SIG-M5 (cell line): ENCODE measurements around the gene N4BP2.
"Not testable (repeated sequence)": the region's sequence is repeated elsewhere in the genome, so short reads cannot be mapped to it uniquely, and the experiment has no call there.

Experiments used
- DNase-seq: peaks from one replicate; lab custom pipeline; 2025; lab: John Stamatoyannopoulos, UW

N4BP2 gene

DNA sequence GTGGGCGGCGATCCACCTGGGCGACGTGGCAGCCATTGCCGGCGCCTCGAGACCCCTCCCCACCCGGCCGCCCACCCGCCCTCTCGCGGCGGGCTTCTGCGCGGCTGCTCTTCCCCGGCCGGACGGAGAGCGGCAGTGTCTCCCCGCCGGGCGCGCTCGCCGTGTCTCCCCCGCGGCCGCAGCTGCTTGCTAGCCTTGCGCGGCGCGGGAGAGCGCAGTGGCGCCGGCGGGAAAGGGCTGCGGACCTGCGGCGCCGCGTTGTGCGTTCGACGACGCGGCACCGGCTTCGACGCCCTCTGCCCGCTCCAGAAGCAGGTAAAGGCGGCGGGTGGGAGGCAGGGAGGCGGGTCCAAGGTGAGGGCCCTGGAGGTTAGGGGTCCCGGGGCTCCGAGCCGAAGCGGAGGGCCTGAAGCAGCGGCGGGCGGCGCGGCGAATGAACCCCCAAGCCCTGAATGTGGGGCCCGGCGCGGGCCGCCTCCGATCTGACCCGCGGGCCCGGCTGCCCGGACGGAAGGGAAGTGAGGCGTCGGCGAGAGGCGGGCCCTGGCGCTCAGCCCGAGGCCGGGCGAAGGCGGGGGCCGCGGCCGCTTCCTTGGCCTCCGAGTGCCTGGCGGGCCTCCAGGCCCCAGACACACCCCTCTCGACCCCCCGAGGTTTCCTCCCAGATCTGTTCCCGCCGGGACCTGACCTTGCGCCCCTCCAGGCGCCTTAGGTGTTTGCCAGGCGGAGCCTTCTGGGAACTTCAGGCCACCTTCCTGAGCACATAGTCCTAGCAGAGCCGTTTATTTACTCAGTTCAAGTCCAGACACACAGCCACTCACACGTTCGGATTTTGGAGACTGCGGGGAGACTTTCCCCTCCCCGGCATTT is at the start of gene N4BP2:
Gene N4BP2, plus strand, starts transcription at position 135 of the 870 bp plus-strand sequence. CDS start 40,491 bp downstream, outside the sequence.
- DNase-seq: no peak

DNA sequence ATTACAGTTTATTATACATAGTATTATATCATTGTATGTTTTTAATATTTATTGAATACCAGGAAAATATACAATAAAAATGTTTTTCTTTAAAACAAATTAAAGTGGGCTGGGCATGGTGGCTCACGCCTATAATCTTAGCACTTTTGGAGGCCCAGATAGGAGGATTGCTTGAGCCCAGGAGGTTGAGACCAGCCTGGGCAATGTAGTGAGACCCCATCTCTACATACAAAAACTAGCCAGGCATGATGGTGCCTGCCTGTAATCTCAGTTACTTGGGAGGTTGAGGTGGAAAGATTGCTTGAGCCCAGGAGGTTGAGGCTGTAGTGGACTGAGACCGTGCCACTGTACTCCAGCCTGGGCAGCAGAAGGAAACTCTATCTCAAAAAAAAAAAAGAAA is 40.6 kb upstream of the N4BP2 start:
- DNase-seq: no peak

GRCh38 chr4:40020221-40020620 is 36.4 kb upstream of the N4BP2 start:
- no peak for DNase-seq

GRCh38 chr4:40021116-40021515 is 35.5 kb upstream of the N4BP2 start:
- DNase-seq: not testable (repeated sequence)

DNA sequence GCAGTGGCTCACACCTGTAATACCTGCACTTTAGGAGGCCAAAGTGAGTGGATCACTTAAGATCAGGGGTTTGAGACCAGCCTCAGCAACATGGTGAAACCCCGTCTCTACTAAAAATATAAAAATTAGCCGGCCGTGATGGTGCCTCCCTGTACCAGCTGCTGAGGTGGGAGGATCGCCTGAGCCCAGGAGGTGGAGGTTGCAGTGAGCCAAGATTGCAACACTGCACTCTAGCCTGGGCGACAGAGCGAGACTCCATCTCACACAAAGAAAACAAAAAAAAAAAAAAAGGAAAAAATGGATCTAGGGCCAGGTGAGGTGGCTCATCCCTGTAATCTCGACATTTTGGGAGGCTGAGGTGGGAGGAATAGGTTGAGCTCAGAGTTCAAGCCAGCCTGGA is 32.6 kb upstream of the N4BP2 start:
- DNase-seq: not testable (repeated sequence)

GRCh38 chr4:40032785-40033184 is 23.9 kb upstream of the N4BP2 start:
- DNase-seq: no peak

GRCh38 chr4:40033613-40034012 is 23.0 kb upstream of the N4BP2 start:
- DNase-seq: no peak

- no peak for DNase-seq
These were observed 17.7 kb upstream of the N4BP2 start for GRCh38 chr4:40038977-40039376.

DNA sequence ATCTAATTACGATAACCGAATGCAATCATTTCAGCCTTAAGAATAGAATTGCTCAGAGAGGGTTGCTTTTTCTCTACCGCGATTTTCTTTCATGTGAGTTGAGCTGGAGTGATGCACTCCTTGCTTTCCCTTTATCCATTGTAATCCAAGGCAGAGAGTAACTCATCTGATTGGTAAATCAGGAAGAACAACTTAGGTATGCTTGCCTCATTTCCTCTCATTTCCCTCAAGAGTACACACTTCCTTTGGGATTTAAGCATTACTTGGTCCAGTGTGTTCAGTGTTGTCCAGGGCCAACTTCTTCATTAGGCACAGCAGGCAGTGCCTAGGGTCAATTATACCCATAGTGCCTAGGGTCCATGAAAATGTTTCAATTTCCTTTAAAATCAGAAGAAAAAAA is 15.7 kb upstream of the N4BP2 start:
- DNase-seq: no peak

DNA sequence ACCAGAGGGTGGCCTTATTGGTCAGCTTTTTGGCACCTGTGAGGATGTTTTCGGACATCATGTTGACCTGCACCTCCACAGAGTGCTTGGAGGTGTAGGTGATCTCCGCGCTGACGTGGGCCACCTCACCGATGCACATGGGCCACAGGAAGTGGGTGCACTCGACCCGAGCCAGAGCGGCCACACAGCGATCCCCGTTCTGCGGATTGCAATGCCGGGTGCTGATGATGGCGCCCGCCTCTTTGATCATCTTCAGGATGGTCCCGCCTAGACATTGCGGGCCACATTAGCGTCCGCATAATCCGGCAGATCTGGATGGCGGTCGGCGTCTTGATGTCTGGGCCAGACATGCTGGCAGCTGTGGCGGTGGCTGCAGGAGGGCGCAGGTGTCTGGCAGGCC is 12.9 kb upstream of the N4BP2 start:
- no peak for DNase-seq

- DNase-seq: no peak
These were observed 10.2 kb upstream of the N4BP2 start for GRCh38 chr4:40046311-40046980.

- no peak for DNase-seq
These were observed 3.5 kb upstream of the N4BP2 start for GRCh38 chr4:40053161-40053560.

- DNase-seq: peak; percentile 71
These were observed 1.2 kb upstream of the N4BP2 start for GRCh38 chr4:40055511-40055862.

DNA sequence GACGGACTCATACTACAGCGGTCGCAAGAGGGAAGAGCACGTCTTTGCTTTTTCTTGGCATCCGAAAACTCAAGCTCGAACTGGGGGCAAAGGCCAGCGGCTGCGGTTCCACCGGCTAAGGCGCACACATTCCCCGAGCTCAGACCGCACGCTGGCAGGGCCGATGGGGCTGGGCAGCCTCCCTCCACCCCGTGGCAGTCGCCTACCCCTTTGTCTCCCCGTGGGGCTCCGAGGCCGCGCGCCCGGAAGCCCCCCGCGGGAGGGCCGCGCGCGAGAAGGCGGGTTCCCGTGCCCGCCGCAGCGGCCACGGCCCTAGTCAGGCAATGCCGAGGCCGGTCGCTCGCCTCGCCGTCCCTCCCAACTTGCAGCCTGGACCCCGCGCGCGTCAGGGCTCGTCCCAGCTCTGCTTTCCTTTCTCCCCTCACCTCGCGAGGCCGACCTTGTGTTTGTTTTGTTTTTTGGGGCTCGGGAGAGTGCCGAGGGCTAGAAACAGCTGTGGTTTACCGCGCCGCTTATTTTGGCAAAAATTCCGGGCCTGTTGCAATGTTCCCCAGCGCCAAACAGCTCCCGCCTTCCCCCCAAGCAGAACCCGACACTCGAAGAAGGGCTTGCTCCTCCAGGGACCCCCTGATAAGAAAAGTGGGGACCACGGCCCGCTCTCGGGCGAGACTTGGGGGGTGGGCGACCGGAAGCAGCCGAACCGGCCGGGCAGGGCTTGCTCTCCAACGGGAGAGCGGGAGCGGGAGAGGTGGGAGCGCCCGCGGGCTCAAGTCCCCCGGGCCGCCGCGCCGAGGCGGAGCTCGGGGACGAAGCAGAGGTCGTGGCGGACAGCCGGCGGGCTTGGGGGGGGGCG is 561 bp upstream of the N4BP2 start:
- DNase-seq: no peak

GRCh38 chr4:40057586-40058091 is 989 bp downstream of the N4BP2 start:
- no peak for DNase-seq

DNA sequence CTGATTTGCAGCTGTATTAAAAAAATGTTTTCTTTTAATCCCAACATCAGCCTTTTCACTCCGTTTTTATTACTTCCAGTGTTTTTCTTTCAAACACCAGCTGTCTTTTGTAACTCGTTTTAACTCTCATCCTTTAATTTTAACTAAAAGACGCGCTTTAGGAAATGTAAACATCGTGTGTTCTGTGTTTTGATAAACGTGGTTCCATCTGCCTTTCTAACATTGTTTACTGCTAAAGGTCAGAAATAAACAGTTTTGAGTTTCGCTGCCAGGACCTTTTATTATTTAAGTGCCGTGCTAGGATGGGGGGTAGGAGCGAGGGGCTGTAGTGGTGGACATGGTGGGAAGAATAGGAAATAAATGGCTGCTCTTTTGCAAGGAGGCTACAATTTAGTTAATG is 1.5 kb downstream of the N4BP2 start:
- no peak for DNase-seq

DNA sequence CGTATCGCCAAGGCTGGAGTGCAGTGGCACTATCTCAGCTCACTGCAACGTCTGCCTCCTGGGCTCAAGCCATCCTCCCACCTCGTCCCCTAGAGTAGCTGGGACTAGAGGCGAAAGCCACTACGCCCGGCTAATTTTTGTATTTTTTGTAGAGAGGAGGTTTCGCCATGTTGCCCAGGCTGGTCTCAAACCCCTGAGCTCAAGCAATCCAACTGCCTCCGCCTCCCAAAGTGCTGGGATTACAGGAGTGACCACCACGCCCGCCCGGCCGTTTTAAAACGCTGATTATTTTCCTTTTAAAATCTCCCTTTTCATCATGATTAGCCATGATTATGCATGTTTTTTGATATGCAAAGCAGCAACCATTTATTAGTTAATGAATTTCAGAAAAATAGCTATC is 2.2 kb downstream of the N4BP2 start:
- DNase-seq: no peak

DNA sequence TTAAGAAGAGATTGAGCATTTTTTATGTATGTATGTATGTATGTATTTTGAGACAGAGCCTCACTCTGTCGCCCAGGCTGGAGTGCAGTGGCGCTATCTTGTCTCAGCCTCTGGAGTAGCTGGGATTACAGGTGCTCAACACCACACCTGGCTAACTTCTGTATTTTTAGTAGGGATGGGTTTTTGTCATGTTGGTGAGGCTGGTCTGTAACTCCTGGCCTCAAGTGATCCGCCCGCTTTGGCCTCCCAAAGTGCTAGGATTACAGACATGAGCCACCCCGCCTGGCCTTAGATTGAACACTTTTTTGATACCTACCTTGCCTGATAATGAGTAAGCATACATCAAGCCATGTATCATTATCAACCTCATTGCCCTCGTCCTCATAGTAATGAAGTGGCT is 2.7 kb downstream of the N4BP2 start:
- no peak for DNase-seq

DNA sequence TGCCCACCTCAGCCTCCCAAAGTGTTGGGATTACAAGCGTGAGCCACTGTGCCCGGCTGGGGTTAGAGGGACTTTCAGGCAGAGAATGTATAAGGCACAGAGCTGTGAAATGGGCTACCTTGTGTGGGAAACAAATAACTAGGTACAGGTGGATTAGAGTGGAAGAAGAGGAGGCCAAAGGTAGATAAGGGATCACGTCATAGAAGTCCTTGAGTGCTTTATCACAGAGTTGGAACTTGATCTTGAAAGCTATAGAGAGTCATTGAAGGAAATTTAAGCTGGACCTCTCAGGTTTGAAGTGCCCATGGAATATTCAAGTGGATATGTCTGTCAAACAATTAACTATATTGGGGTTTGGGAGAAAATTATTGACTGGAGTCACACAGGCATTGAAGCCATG is 8.4 kb downstream of the N4BP2 start:
- no peak for DNase-seq

GRCh38 chr4:40066651-40067050 is 10.0 kb downstream of the N4BP2 start:
- no peak for DNase-seq

DNA sequence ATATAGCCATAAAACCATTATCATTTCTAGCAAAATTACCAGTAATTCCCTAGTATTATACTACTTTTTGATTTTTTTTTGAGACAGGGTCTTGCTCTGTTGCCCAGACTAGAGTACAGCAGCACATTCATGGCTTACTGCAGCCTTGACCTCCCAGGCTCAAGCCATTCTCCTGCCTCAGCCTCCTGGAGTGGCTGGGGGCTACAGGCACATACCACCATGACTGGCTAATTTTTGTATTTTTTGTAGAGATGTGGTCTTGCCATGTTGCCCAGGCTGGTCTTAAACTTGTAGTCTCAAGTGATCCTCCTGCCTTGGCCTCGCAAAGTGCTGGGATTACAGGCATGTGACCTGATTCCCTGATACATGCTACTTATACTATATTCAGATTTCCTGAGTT is 13.7 kb downstream of the N4BP2 start:
- no peak for DNase-seq

DNA sequence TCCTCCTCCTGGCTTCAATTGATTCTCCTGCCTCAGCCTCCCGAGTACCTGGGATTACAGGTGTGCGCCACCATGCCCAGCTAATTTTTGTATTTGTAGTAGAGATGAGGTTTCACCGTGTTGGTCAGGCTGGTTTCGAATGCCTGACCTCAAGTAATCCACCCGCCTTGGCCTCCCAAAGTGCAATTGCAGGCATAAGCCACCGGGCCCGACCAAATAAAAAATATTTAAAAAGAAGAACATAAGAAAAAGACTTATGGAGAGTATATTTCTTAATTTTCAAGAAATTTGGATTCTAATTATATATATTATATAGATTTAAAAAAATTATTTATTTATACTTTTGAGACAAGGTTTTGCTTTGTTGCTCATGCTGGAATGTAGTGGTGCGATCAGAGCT is 29.8 kb downstream of the N4BP2 start:
- DNase-seq: no peak
